GM19023 (cell line): ENCODE results near the gene NAA60.
"Not testable (repeated sequence)": the region's sequence is repeated elsewhere in the genome, so short reads cannot be mapped to it uniquely, and the experiment has no call there.

ENCODE experiments used
- ATAC-seq: cut with Tn5 transposase; IDR thresholded peaks from one replicate; pipeline ENCODE4 v1.9.1; 2021; ENCODE audit warnings: mild to moderate bottlenecking, moderate library complexity; ENCODE audit not compliant: unreplicated experiment

NAA60 gene

GRCh38 chr16:3481696-3482658 is 38.5 kb downstream of the NAA60 start:
- no peak for ATAC-seq

GRCh38 chr16:3482659-3483241 is 39.3 kb downstream of the NAA60 start:
- no peak for ATAC-seq

GRCh38 chr16:3484318-3485096 is 41.0 kb downstream of the NAA60 start:
- ATAC-seq = no peak

GRCh38 chr16:3485097-3485745 is 41.7 kb downstream of the NAA60 start:
- no peak for ATAC-seq

GRCh38 chr16:3485821-3486505 is 42.5 kb downstream of the NAA60 start:
- ATAC-seq = no peak

GRCh38 chr16:3486506-3487215 is 43.2 kb downstream of the NAA60 start:
- no peak for ATAC-seq

- ATAC-seq = no peak
These were observed 44.3 kb downstream of the NAA60 start for GRCh38 chr16:3487521-3488410.

- no peak for ATAC-seq
These were observed 45.3 kb downstream of the NAA60 start for GRCh38 chr16:3488801-3489200.

GRCh38 chr16:3490911-3491629 is 47.6 kb downstream of the NAA60 start:
- no peak for ATAC-seq

- no peak for ATAC-seq
These were observed 48.9 kb downstream of the NAA60 start for GRCh38 chr16:3492356-3492755.

GRCh38 chr16:3494386-3494973 is 51.0 kb downstream of the NAA60 start:
- no peak for ATAC-seq

GRCh38 chr16:3495176-3495575 is 51.7 kb downstream of the NAA60 start, which contains the start of gene C16orf90:
Gene C16orf90 (minus strand): TSS chr16:3495489. CDS start chr16:3495421, 68 bp downstream.
- ATAC-seq = no peak

GRCh38 chr16:3496386-3496785 is 52.9 kb downstream of the NAA60 start:
- no peak for ATAC-seq

- ATAC-seq = no peak
These were observed 54.3 kb downstream of the NAA60 start for GRCh38 chr16:3497771-3498170.

- ATAC-seq = no peak
These were observed 55.5 kb downstream of the NAA60 start for GRCh38 chr16:3498988-3499387.

- not testable (repeated sequence) for ATAC-seq
These were observed 57.9 kb downstream of the NAA60 start for GRCh38 chr16:3501412-3501761.

- ATAC-seq = no peak
These were observed 58.4 kb downstream of the NAA60 start for GRCh38 chr16:3501783-3502400.
